GM23248 (cell line): ENCODE measurements around the gene NOL4L. TPM values are rescaled to one million over a fixed set of nuclear protein-coding genes. Genes with fewer than 3 reads are reported as not detected.

Experiments
- DNase-seq: peaks from one replicate; pipeline ENCODE4 v3.0.0-alpha.2; 2015
- H2AFZ ChIP-seq: fragments of 200-600 bp; sonication (generic); 2 replicates; pipeline ENCODE4 v1.6.1; 2016; ENCODE audit warnings: antibody characterized with exemption
- H3F3A ChIP-seq: fragments of 200-600 bp; sonication (generic); 2 replicates; pipeline ENCODE4 v1.6.1; 2016; ENCODE audit warnings: mild to moderate bottlenecking, antibody characterized with exemption, mixed run types; ENCODE audit not compliant: insufficient read depth
- H3K27ac ChIP-seq: fragments of 200-600 bp; sonication (generic); 2 replicates; pipeline ENCODE4 v1.5.1; 2016; ENCODE audit warnings: mild to moderate bottlenecking
- H3K27me3 ChIP-seq: fragments of 200-600 bp; sonication (generic); replicated peaks from 2 replicates; pipeline ENCODE4 v1.6.1; 2016; ENCODE audit warnings: mild to moderate bottlenecking; ENCODE audit not compliant: insufficient read depth
- H3K36me3 ChIP-seq: fragments of 200-600 bp; sonication (generic); 2 replicates; pipeline ENCODE4 v1.6.1; 2016; ENCODE audit warnings: low read depth, mild to moderate bottlenecking
- H3K4me1 ChIP-seq: fragments of 200-600 bp; sonication (generic); 2 replicates; pipeline ENCODE4 v1.6.1; 2016; ENCODE audit warnings: mild to moderate bottlenecking; ENCODE audit not compliant: insufficient read depth
- H3K4me2 ChIP-seq: fragments of 200-600 bp; sonication (generic); one replicate; pipeline ENCODE4 v1.6.1; 2016; ENCODE audit warnings: mild to moderate bottlenecking; ENCODE audit not compliant: unreplicated experiment
- H3K4me3 ChIP-seq: fragments of 200-600 bp; sonication (generic); 2 replicates; pipeline ENCODE4 v1.5.1; 2016; ENCODE audit warnings: mild to moderate bottlenecking
- H3K79me2 ChIP-seq: fragments of 200-600 bp; sonication (generic); 2 replicates; pipeline ENCODE4 v1.6.1; 2016; ENCODE audit warnings: mild to moderate bottlenecking; ENCODE audit not compliant: insufficient read depth
- H3K9ac ChIP-seq: fragments of 200-600 bp; sonication (generic); 2 replicates; pipeline ENCODE4 v1.6.1; 2016; ENCODE audit warnings: mild to moderate bottlenecking
- H3K9me2 ChIP-seq: fragments of 200-600 bp; sonication (generic); 2 replicates; pipeline ENCODE4 v1.6.1; 2016; ENCODE audit warnings: mixed run types, mild to moderate bottlenecking, moderate library complexity; ENCODE audit not compliant: insufficient read depth
- H3K9me3 ChIP-seq: fragments of 200-600 bp; sonication (generic); one replicate; pipeline ENCODE4 v1.6.1; 2017; ENCODE audit warnings: low read depth
- H4K20me1 ChIP-seq: fragments of 200-600 bp; sonication (generic); 2 replicates; pipeline ENCODE4 v1.6.0; 2016; ENCODE audit not compliant: insufficient read depth
- EZH2 ChIP-seq: fragments of 200-600 bp; sonication (generic); IDR thresholded peaks from 2 replicates; pipeline ENCODE4 v1.6.1; 2018; ENCODE audit warnings: antibody characterized with exemption, mild to moderate bottlenecking; ENCODE audit not compliant: insufficient read depth, poor library complexity, severe bottlenecking
- EZH2phosphoT487 ChIP-seq: fragments of 200-600 bp; sonication (generic); IDR thresholded peaks from 2 replicates; pipeline ENCODE4 v1.6.1; 2018; ENCODE audit warnings: antibody characterized with exemption, moderate library complexity, mild to moderate bottlenecking, low read depth; ENCODE audit not compliant: insufficient read depth
- WGBS, 2 experiments: methylation state at CpG; one replicate each; pipeline ENCODE4 v1.1.6; 2015 to 2017; ENCODE audit warnings: low lambda C conversion rate in 2 of 2, low coverage in 1 of 2; ENCODE audit errors: missing lambda C conversion rate in 2 of 2; 5-methylcytosine and 5-hydroxymethylcytosine counted together
- in situ Hi-C: fragments of 300-500 bp; cut with MboI; formaldehyde crosslinking; loops from 2 replicates; pipeline ENCODE4 v1.15.0; 2020
- polyA plus RNA-seq: library from polyadenylated mRNA; unstranded; fragments of >200 nt; fragmentation: Nextera tagmentation; extraction: Ambion mirVana; gene quantifications from 2 replicates; pipeline ENCODE4 v1.2.1, GENCODE V29; 2016
- total RNA-seq: library from RNA; depleted of rRNA; stranded (reverse); fragments of >200 nt; shearing (Covaris generic); gene quantifications from 2 replicates; pipeline ENCODE4 v1.2.3, GENCODE V29; 2014

Gene NOL4L
- total and polyA plus RNA-seq, 2 experiments from 2014 or later, result 5.2 to 7.9 TPM

- no peaks in the 10 kb centered on the region for H4K20me1 ChIP-seq
- peak; percentile 40 for DNase-seq
Observed at GRCh38 chr20:32465092-32465900, 119.8 kb downstream of the NOL4L start.

GRCh38 chr20:32464401-32465091, 120.6 kb downstream of the NOL4L start:
- Histone ChIP-seq H2AFZ (no peak overlapping the region), H3K4me1 (no peaks in the 10 kb centered on the region), H3K4me2 (no peak overlapping the region), H3K27me3 (no peaks in the 10 kb centered on the region), H3F3A (no peaks in the 10 kb centered on the region), H3K27ac (no peak overlapping the region), H3K4me3 (no peak overlapping the region), H3K79me2 (peaks cover 25% of the 10 kb centered on the region; the same call in 1 of the 2 replicates), H4K20me1 (no peaks in the 10 kb centered on the region), H3K9me3 (no peaks in the 10 kb centered on the region), H3K9me2 (no peaks in the 10 kb centered on the region), H3K9ac (no peak overlapping the region), H3K36me3 (no peaks in the 10 kb centered on the region)
- in situ Hi-C loops, result no loop called here
- no peak for DNase-seq
- 93 to 95% methylated on average over 19 to 20 of the region's 20 CpGs for WGBS, 2 experiments
- no peak for TF ChIP-seq EZH2
- no peak for TF ChIP-seq EZH2phosphoT487

More at GRCh38 chr20:32465092-32465900, 119.8 kb downstream of the NOL4L start:
- Histone ChIP-seq H3F3A (no peaks in the 10 kb centered on the region), H2AFZ (no peak overlapping the region), H3K9me2 (no peaks in the 10 kb centered on the region), H3K4me1 (no peaks in the 10 kb centered on the region), H3K79me2 (peaks cover 25% of the 10 kb centered on the region; the same call in 1 of the 2 replicates), H3K9ac (no peak overlapping the region), H3K4me3 (no peak overlapping the region), H3K27ac (no peak overlapping the region), H3K4me2 (no peak overlapping the region), H3K9me3 (no peaks in the 10 kb centered on the region), H3K36me3 (no peaks in the 10 kb centered on the region), H3K27me3 (no peaks in the 10 kb centered on the region)
- TF ChIP-seq EZH2 (no peak), EZH2phosphoT487 (no peak)
- in situ Hi-C loops, result no loop called here
- WGBS, 2 experiments, result 76 to 77% methylated on average over 23 of the region's 24 CpGs

DNA sequence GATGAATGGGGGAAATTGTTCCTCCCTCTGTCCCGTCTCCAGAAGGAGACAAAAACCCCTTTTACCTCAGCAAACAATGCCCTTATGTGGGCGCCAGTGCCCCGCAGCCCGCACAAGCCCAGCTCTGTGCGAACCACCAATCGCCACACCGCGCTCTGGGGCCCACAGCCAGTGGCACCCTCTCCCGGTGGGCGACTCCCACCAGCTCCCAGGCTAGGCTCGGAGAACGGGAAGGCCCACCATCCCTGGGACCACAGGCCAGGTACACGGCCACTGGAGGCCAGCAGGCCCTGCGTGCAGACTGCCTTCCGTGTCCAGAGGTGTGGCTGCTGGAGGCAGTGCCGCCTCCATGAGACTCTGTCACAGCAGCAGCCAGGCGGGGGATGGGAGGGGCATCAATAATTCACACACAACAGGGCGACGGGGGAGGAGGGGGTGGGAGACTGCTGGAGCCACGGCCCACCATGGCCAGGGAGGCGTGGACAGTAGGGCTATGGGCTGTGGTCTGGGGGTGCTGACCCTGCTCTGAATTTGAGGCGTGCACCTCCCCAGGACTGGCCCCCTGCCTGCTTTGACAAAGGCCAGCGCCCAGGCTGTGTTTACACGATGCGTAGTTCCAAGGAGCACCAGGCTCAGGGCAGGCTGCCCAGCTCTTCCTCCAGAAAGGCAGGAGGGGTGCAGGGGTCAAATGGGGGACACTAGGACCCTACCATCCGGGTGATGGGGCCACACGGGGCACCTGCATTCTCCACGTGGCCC, 121.3 kb downstream of the NOL4L start:
- Histone ChIP-seq H3K79me2 (peaks cover 25% of the 10 kb centered on the region; the same call in 1 of the 2 replicates), H3K9me2 (no peaks in the 10 kb centered on the region), H2AFZ (no peak overlapping the region), H3K4me1 (no peaks in the 10 kb centered on the region), H3K36me3 (no peaks in the 10 kb centered on the region), H3K9ac (no peak overlapping the region), H4K20me1 (no peaks in the 10 kb centered on the region), H3K27me3 (no peaks in the 10 kb centered on the region), H3K9me3 (no peaks in the 10 kb centered on the region), H3K27ac (no peak overlapping the region), H3K4me2 (no peak overlapping the region), H3F3A (no peaks in the 10 kb centered on the region), H3K4me3 (no peak overlapping the region)
- no peak for DNase-seq
- WGBS, 2 experiments, result 82 to 87% methylated on average over 26 to 28 of the region's 28 CpGs
- TF ChIP-seq EZH2phosphoT487, result no peak
- no peak for TF ChIP-seq EZH2
- in situ Hi-C loops, result no loop called here
